DND-41 (cell line): Measurements from ENCODE around the gene NELL2.

Experiments used
- EZH2 ChIP-seq: IDR thresholded peaks from 3 replicates; pipeline ENCODE4 v1.6.1; 2012; ENCODE audit warnings: borderline replicate concordance, low read depth, mild to moderate bottlenecking, moderate library complexity, low read length, inconsistent platforms; ENCODE audit not compliant: severe bottlenecking
- TF ChIP-seq, protein P1 (sequence below): IDR thresholded peaks from 2 replicates; pipeline ENCODE4 v1.5.1; 2012; ENCODE audit warnings: borderline replicate concordance, low read length, moderate library complexity, mild to moderate bottlenecking; ENCODE audit not compliant: poor library complexity, severe bottlenecking; ENCODE audit errors: extremely low read depth

- TF ChIP-seq, protein P1, sequence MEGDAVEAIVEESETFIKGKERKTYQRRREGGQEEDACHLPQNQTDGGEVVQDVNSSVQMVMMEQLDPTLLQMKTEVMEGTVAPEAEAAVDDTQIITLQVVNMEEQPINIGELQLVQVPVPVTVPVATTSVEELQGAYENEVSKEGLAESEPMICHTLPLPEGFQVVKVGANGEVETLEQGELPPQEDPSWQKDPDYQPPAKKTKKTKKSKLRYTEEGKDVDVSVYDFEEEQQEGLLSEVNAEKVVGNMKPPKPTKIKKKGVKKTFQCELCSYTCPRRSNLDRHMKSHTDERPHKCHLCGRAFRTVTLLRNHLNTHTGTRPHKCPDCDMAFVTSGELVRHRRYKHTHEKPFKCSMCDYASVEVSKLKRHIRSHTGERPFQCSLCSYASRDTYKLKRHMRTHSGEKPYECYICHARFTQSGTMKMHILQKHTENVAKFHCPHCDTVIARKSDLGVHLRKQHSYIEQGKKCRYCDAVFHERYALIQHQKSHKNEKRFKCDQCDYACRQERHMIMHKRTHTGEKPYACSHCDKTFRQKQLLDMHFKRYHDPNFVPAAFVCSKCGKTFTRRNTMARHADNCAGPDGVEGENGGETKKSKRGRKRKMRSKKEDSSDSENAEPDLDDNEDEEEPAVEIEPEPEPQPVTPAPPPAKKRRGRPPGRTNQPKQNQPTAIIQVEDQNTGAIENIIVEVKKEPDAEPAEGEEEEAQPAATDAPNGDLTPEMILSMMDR, result no peak
- no peak for TF ChIP-seq EZH2
Observed at GRCh38 chr12:44717612-44718011, 158.5 kb downstream of the NELL2 start.
